GM19468 (cell line): ENCODE results near the gene PCGF1.
"Not testable (repeated sequence)": the region's sequence is repeated elsewhere in the genome, so short reads cannot be mapped to it uniquely, and the experiment has no call there.

Experiments used
- ATAC-seq: cut with Tn5 transposase; IDR thresholded peaks from one replicate; pipeline ENCODE4 v1.9.1; 2021; ENCODE audit warnings: mild to moderate bottlenecking, moderate library complexity, moderate number of reproducible peaks; ENCODE audit not compliant: unreplicated experiment; ENCODE audit errors: extremely low read depth

Gene PCGF1

GRCh38 chr2:74481961-74482800 lies 25.3 kb downstream of the PCGF1 start:
- peak; percentile 35 for ATAC-seq

GRCh38 chr2:74481431-74481830 lies 26.1 kb downstream of the PCGF1 start:
- no peak for ATAC-seq

- ATAC-seq: no peak
Observed at GRCh38 chr2:74474899-74475298, 32.6 kb downstream of the PCGF1 start.

GRCh38 chr2:74474481-74474880 lies 33.0 kb downstream of the PCGF1 start:
- ATAC-seq: no peak

- no peak for ATAC-seq
Observed at GRCh38 chr2:74472945-74473258, 34.6 kb downstream of the PCGF1 start.

- peak; percentile 82 for ATAC-seq
Observed at GRCh38 chr2:74472086-74472944, 35.2 kb downstream of the PCGF1 start, which contains the start of gene MRPL53. Gene MRPL53, minus strand, starts transcription at chr2:74472680. Its CDS starts 20 bp downstream, at chr2:74472660.

- ATAC-seq: no peak
Observed at GRCh38 chr2:74471332-74472065, 36.0 kb downstream of the PCGF1 start.

- ATAC-seq: not testable (repeated sequence)
Observed at GRCh38 chr2:74470742-74471141, 36.8 kb downstream of the PCGF1 start.

GRCh38 chr2:74464406-74464805 lies 43.1 kb downstream of the PCGF1 start:
- ATAC-seq: no peak

GRCh38 chr2:74462786-74463105 lies 44.7 kb downstream of the PCGF1 start:
- ATAC-seq: no peak

- ATAC-seq: no peak
Observed at GRCh38 chr2:74462054-74462785, 45.3 kb downstream of the PCGF1 start.

- no peak for ATAC-seq
Observed at GRCh38 chr2:74461187-74462053, 46.1 kb downstream of the PCGF1 start.

- ATAC-seq: not testable (repeated sequence)
Observed at GRCh38 chr2:74460187-74460586, 47.3 kb downstream of the PCGF1 start.

GRCh38 chr2:74459503-74460118 lies 47.9 kb downstream of the PCGF1 start:
- not testable (repeated sequence) for ATAC-seq

- ATAC-seq: no peak
Observed at GRCh38 chr2:74458938-74459363, 48.5 kb downstream of the PCGF1 start.

- ATAC-seq: peak; percentile 81
Observed at GRCh38 chr2:74458132-74458937, 49.2 kb downstream of the PCGF1 start, which contains the start of gene WBP1. Gene WBP1, plus strand, starts transcription at chr2:74458438. Its CDS starts 165 bp downstream, at chr2:74458603.

- ATAC-seq: no peak
Observed at GRCh38 chr2:74457549-74458131, 49.9 kb downstream of the PCGF1 start.
